Thoracic aorta endothelial cell (primary cell): ENCODE measurements around the gene S100B. TPM values are rescaled to one million over a fixed set of nuclear protein-coding genes. Genes with fewer than 3 reads are reported as not detected.

Experiments used
- total RNA-seq: library from RNA; depleted of rRNA; stranded (reverse); fragments of >200 nt; gene quantifications from 2 replicates; pipeline ENCODE4 v1.2.3, GENCODE V29; 2012

Gene S100B
- not detected in 2 replicates for total RNA-seq

GRCh38 chr21:46604975-46605766 is at the start of gene S100B:
Gene S100B (minus strand): TSS chr21:46605082. CDS start chr21:46602415, 2,667 bp downstream.

GRCh38 chr21:46635324-46636180 is 30.7 kb upstream of the S100B start, which contains the start of gene PRMT2:
Gene PRMT2 (plus strand): TSS chr21:46635674. CDS start chr21:46636952, 1,278 bp downstream.

Other genes with a start within 250 kb of the S100B start
- gene DIP2A, start 146.2 kb downstream of the S100B start, total RNA-seq: 51.0 and 56.0 TPM in 2 replicates
- 85.7 and 118 TPM in 2 replicates for gene PRMT2, start 30.6 kb upstream of the S100B start, total RNA-seq